HG02970 (cell line): ENCODE measurements around the gene TRRAP.

Experiments used
- ATAC-seq: cut with Tn5 transposase; IDR thresholded peaks from one replicate; pipeline ENCODE4 v1.9.1; 2021; ENCODE audit warnings: mild to moderate bottlenecking, moderate library complexity, moderate number of reproducible peaks; ENCODE audit not compliant: unreplicated experiment, low FRiP score

The TRRAP gene

DNA sequence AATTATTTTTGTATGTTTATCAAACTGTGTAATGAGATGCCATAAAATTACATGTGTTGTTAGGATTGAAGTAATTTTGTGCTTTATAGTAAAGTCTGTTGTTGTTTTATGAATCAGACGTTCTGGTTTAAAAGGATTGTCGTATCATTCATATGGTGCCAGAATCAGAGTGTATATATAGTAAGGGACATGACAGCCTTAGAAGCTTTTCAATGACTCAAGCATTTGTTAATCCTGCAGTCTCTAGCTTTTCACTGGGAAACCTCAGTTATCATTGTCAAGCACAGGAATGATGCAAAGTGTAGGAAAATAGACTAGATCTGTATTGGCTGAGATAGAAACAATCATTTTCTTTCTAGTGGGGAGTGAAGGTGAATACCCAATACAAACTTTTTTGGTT, 57.5 kb downstream of the TRRAP start:
- ATAC-seq: no peak

DNA sequence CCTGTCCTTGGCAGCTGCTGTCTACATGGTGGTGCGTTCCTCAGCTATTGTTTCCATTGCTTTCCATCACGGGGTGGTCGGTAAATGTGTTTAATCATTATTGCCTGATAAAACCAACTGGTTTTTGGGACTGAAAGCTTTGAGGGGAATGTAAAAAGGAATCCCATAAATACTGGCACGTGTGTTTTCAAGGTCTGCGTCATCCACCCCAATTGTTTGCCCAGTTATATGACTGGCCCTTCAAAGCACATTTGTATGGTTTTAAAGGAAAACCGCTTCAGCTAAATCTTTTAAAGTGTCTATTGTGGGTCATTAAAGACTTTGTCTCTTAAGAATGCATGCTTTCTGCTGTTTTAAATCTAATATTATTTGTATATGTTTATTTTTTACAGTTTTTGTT, 65.0 kb downstream of the TRRAP start:
- ATAC-seq: no peak

DNA sequence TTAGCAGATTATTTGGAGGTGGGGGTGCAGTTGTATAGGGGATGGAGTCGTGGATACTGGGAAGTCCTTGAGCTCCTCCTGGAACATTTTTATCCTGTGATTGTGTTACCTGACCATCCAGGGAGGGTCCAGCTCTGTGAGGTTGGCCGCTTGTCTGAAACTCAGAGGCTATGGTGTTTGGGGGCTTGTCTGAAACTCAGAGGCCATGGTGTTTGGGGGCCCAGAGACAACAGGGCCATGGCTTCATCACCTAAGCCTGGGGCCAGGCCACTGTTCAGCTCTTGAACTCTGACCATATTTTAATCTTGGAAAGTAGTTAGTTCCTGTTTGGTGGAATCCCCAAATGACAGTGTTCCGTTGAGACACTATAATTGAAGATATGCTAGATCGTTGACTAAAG, 66.1 kb downstream of the TRRAP start:
- ATAC-seq: no peak

DNA sequence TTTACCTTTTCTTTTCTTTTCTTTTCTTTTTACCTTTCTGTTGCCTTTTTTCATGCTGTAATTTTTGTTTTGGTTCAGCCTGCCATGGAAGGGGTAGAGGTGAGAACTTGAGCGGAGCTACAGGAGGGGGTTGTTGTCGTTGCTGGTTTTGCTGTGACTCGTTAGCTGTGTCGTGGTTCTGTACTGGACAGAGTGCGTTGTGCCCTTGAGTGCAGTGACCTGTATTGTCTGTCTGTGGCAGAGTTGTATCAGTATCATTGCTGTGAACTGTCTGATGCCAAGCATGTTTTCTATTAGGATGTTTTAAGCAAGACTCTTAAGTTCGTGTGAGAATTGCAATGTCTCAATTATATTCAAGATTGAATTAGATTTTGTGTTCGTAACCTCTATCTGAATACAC, 67.5 kb downstream of the TRRAP start:
- ATAC-seq: no peak

DNA sequence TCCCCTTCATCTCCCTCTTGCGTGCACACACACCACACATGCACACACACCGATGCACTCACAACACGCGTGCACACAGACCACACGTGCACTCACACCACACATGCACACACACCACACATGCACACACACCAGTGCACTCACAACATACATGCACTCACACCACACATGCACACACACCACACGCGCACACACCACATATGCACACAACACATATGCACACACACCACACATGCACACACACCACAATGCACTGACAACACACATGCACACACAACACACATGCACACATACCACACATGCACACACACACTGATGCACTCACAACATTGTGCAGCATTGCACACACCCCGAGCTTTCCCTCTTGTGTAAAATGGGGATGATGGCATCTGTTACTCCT, 68.1 kb downstream of the TRRAP start:
- no peak for ATAC-seq

DNA sequence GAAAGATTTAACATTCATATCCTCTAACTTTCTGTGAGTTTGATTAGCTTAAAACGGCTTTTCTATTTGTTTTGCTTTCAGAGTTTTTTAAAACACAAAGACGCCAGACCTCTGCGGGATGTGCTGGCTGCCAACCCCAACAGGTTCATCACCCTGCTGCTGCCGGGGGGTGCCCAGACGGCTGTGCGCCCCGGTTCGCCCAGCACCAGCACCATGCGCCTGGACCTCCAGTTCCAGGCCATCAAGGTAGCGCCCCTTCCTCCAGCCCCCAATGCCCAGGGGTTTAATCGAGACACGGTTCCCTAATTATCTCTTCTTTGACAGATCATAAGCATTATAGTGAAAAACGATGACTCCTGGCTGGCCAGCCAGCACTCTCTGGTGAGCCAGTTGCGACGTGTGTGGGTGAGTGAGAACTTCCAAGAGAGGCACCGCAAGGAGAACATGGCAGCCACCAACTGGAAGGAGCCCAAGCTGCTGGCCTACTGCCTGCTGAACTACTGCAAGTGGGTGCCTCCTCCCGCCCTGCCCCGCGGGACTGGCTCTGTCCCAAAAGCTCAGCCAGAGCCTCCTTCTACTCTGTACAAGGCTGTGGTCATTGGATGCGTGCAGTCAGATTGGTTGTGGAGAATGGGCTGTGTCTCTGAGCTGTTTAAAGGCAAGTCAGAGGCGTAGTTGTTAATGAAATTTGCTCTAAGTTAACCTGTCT, 71.2 kb downstream of the TRRAP start:
- no peak for ATAC-seq

DNA sequence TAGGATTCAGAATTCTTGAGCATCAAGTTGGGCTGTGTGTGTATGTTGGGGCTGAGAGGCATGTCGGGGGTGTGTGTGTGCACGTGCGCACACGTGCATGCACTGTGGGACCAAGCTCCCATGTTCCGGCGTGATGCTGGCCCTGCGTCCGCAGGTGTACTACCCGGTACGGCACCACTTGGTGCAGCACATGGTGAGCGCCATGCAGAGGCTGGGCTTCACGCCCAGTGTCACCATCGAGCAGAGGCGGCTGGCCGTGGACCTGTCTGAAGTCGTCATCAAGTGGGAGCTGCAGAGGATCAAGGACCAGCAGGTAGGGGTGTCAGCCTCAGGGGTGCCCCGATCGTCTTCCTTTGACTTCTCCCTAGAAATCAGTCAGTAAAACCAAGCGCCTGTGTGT, 77.7 kb downstream of the TRRAP start:
- no peak for ATAC-seq

DNA sequence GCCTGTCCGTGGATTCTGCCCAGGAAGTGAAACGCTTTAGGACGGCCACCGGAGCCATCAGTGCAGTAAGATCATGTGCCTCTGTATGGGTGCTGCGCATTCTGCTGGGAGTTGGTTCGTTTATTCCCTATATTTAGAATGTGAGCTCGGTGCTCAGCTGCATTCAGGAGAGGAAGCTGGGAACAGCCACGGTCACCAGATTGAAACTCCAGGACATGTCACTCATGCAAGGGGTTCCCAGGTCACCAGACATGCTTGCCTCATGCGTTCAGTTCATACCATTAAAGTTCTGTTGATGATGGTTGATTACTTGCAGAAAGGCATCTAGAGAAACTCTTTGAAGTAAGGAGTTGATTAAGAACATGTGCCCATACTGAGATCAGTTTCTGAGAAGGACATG, 78.1 kb downstream of the TRRAP start:
- ATAC-seq: no peak

DNA sequence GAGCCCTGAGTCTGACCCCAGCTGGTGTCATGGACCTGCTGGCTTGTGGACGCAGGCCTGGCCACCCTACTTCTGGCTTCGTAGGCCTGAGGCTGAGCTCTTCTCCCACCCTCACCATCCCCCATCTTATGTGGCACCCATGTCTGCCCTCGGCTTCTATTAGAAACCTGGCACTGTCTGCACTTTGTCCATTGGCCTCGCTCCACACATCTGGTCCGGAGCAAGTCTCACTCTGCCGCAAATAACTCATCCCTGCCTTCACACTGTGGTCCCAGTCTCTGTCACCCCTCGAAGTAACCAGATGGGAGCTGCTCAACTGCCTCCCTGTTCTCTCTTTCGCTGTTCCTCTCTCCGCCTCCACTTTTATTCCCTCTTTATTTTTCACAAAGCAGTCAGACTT, 78.6 kb downstream of the TRRAP start:
- no peak for ATAC-seq

DNA sequence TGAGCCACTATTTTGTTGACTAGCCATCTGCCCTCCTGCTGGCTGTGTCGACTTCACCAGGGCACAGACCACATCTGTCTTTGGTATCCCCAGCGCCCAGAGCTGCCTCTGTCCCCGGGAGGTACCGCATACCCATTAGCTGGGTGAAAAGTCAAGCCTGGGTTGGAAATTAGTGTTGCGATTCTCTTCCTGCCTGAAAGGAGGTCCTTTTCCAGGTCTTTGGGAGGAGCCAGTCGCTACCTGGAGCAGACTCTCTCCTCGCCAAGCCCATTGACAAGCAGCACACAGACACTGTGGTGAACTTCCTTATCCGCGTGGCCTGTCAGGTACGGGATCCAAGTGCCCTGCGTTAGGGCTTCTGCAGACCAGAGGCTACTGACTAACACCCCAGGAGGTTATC, 79.4 kb downstream of the TRRAP start:
- no peak for ATAC-seq

DNA sequence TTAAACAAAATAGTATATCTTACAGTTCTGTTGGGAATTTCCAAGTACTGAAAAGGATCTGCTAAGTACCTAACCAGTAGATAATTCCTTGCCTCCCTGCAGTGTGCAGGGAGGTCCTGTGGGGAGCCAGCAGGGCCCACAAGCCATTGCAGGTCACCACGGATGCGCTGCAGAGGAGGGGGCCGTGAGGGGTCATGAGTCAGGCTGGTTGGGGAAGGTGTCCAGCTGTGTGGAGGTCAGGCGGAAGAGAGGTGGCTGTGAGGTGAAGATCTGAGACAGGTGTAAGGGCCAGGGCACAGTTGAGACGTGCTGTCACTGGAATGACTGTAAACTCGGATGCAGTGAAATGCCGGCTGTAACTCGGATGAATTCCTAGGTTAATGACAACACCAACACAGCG, 80.6 kb downstream of the TRRAP start:
- no peak for ATAC-seq

DNA sequence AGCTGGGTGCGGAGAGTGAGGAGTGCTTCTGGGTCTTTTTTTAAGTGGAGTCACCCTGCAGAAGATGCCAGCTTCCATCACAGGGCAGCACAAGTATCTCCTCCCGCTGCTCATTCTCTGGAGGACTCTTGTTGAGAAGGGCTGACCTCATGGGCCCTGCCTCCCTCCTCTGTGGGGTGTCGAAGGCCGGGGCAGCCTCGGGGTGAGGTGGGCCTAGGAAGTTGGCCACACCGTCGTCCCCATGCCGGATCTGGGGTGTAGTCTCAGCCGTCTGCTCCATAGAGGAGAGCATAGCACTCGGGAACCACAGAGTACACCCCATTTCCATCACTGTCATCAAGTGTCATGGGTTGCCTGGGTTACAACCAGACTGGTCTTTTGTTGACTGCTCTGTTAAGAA, 85.0 kb downstream of the TRRAP start:
- no peak for ATAC-seq

DNA sequence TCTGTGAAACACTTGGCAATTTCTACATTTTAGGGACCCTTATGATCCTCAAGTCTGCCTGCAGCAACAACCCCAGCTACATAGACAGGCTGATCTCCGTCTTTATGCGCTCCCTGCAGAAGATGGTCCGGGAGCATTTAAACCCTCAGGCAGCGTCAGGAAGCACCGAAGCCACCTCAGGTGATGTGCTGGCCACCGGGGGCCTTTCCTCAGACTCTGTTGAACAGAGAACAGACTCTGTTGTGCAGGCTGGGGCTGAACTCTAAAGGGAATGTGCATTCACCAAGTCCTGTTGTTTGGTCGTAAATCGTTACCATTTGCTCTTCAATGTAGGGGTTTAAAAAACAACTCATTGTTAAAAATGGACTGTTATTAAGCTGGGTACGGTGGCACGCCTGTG, 86.3 kb downstream of the TRRAP start:
- ATAC-seq: no peak

DNA sequence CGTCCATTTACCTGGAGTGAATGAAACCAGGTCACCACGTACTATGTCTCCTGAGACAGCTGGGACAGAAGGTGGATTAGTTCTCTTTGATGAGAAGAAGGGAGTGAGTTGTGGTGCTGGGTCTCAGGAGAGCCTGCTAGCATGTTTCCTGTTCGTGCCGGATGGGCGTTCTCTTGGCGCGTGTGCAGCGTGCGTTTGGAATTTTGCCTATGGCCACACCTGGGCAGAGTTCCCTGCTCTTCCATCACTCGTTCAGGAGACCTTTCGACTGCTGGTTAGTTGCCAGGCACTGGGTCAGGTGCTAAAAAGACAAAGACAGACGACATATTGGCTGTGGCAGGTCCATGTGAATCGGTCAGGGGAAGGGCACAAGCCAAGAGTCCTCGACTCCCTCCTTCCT, 90.3 kb downstream of the TRRAP start:
- no peak for ATAC-seq

DNA sequence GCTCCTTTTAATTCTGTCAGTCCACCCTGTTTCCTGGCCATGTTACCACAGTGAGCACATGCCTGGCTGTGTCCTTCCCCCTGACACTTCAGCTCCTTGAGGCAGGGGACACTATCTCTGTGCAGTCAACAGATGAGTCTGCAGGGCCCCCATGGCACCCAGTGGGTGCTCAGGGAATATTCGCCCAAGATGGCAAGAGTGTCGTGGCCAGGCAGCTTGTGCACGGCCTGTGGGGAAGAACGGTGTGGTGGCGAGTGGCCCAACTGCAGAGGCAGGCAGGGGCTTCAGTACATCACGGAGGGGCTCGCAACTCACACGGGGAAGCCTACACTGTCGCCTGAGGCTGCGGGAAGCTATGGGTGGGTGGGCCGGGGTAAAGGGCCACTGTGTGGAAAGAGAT, 91.1 kb downstream of the TRRAP start:
- ATAC-seq: no peak

DNA sequence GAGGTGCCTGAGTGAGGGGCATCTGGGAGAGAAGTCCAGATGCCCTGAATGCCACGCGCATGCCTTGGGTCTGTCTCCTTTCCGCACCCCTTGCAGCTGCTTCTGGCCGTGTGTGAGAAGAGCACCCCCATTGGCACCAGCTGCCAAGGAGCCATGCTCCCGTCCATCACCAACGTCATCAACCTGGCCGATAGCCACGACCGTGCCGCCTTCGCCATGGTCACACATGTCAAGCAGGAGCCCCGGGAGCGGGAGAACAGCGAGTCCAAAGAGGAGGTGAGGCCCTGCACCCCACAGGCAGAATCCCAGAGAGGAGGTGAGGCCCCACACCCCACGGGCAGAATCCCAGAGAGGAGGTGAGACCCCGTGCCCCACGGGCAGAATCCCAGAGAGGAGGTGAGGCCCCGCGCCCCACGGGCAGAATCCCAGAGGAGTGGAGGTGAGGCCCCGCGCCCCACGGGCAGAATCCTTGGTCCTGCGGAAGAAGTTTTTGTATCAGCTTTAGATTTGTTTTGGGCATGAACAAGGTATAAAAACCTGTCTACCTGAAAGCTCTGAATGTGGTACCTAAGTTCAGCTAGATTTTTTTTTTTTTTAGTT, 91.8 kb downstream of the TRRAP start:
- no peak for ATAC-seq

DNA sequence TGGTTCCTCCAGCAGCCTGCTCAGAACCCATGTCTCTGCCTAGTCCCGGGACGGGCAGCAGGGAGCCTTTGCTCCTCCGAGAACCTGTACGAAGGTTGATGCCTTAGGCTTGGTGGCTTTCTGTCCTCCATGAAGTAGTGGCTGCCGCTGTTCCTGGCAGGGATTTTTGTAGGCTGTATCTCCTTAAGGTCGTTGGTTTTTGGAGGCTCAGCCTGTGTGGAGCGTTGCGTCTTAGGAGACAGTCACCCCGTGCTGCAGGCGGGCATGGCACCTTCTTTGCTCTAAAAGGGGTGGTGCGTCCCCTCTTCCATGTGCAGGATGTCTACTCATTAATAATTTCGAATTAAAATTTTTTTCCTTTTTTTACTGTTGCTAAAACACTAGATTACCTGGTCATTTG, 92.5 kb downstream of the TRRAP start:
- no peak for ATAC-seq

DNA sequence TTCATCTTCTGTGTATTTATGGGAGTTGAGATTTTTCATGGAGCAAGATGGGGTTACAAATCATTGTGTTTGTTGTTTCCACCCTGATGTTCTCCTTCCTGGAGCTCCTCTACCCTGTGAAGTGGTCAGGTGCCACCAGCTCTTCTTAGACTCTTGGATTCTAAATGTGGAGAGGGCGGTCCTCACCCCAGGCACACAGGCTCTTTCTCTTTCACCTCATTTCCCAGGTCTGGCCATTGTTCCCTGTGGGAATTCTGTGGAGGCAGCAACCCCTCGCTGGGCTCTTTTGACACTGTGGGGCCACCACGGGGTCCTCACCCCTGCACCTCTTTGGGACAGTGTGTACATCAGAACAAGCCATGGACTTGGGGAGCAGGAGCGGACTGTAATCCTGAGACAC, 95.9 kb downstream of the TRRAP start:
- ATAC-seq: no peak

DNA sequence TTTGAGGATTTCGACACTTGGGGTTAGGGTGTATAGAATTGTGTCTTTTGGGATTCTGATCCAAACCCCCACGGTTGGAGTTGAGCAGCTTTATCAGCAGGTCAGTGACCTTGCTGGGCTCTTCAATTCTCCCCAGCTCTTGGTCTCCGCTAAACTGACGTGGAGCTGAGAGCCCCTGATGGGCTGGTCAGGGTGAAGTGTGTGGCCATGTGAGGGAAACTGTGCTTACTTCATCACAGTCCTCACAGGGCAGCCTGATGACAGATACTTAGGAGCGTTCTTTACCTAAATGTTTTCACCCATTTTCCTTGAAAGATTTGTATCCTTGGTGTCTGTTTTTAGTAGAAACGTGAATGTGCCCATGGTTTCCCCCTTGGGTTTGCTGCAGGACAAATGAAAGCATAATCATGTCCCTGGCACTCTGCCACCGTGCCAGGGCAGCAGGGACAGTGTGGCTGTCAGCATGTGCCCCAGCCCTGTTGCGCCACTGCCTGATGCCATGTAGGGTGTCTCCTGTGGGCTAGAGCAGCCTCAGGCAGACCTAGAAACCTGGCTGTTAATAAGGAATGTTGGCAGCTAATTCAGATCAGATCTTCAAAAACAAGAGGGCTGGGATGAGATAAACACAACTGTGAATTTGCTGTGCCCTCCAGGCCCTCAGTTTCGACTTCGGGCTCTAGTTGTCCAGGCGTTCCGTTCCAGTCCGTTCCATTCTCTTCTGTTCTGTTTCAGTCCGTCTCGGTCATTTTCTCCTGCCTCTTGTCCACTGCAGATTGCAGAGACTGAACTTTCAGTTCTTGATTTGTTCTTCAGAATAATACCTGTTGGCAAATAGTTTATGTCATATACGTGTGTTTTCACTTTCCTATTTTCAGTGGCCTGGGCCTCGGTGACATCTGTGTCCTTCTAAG, 96.8 kb downstream of the TRRAP start:
- ATAC-seq: no peak

DNA sequence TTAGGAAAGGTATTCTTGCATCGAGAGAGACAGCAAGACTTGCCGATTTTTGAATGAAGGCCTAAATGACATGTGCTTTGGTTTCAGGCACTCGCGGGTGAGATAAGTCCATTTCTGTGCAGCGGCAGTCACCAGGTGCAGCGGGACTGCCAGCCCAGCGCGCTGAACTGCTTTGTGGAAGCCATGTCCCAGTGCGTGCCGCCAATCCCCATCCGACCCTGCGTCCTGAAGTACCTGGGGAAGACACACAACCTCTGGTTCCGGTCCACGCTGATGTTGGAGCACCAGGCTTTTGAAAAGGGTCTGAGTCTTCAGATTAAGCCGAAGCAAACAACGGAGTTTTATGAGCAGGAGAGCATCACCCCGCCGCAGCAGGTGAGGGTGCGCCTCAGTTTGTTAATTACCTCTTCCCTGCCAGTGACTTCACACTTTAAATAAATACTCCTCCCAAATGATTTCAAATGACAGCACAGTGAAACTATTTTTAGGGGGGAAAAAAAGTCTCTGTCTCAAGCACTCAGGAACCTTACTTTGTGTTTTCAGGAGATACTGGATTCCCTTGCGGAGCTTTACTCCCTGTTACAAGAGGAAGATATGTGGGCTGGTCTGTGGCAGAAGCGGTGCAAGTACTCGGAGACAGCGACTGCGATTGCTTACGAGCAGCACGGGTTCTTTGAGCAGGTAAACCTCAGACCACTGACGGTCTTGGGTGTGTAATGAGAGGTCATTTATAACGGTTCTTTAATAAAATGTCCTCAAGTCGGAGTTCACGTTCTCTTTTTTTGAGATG, 98.3 kb downstream of the TRRAP start:
- ATAC-seq: no peak

DNA sequence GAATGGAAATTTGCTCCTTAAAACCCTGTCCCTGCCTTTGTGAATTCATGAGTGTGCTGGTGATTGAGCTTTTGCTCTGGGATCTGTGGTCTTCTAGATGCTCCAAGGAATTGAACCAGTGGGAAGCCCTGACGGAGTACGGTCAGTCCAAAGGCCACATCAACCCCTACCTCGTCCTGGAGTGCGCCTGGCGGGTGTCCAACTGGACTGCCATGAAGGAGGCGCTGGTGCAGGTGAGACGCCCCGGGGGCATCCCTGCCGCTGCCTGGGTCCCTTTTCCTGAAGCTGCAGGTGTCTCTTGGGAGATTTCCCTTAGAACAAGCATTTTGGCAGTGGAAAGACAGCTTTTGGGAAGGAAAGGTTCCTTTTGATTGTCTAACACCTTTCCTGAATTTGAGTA, 100.3 kb downstream of the TRRAP start:
- no peak for ATAC-seq
